ENCODE measurements around the gene CLMN.

DNA sequence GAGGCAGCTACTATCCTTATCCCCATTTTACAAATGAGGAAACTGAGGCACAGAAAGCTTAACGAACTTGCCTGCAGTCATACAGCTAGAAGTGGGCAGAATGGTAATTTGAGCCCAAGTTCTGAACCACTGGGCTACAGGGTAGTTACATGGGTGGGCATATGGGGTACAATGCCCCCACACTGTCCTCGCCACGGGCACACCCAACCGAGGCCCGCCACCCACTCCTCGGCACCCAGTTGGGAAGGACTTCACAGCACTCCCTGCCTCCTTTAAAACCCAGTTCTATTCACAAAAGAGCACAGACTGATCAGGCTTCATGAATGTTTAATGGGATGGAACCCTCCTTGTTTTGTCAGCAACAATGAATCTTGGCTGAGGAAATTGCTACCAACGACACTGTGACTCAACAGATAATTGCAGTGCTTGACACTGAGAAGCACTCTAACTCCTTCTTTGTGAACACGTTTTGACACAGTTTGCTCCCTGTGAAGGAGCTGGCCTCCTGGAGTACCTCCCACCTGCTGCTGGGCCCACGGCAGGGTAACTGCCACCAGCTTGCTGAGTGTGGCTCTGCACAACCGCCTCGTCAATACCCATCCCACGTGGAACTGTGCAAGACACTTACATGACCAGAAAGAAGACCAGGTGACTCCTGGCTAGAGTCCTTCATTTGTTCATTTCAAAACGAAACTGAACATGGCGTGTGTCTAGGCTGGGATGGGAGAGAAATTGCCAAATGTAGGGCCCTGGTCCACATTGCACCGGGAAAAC is 63.5 kb downstream of the CLMN start:
- TF ChIP-seq CTCF (IDR thresholded peaks at IDR 0.05) (no peak), POLR2A (IDR thresholded peaks at IDR 0.05) (no peak)
